Tibial nerve (tissue), 4 donors: Measurements from ENCODE around the gene DRD1. TPM values are rescaled to one million over a fixed set of nuclear protein-coding genes. Genes with fewer than 3 reads are reported as not detected.

Source experiments
- DNase-seq, 2 donors: peaks; one replicate each; pipeline ENCODE4 v3.0.0-alpha.2; 2019; ENCODE audit warnings: low spot score in 2 of 2
- H3K27ac ChIP-seq, 4 donors: fragments of 200-600 bp; sonication (generic) in 3 of 4; one replicate each; pipeline ENCODE4 v1.5.1; 2017 to 2019; ENCODE audit warnings: mild to moderate bottlenecking in 1 of 4
- H3K27me3 ChIP-seq, 2 donors: fragments of 200-600 bp; sonication (generic) in 1 of 2; one replicate each; pipeline versions ENCODE4 v1.5.1 to v1.6.0; 2017 to 2019
- H3K36me3 ChIP-seq, 3 donors: fragments of 200-600 bp; sonication (generic); one replicate each; pipeline ENCODE4 v1.5.1; 2018 to 2019
- H3K4me1 ChIP-seq, 4 donors: fragments of 200-600 bp; sonication (generic) in 3 of 4; one replicate each; pipeline ENCODE4 v1.5.1; 2017 to 2019
- H3K4me3 ChIP-seq, 4 donors: fragments of 200-600 bp; sonication (generic) in 3 of 4; one replicate each; pipeline ENCODE4 v1.5.1; 2017 to 2019; ENCODE audit warnings: mild to moderate bottlenecking in 1 of 4, moderate library complexity in 1 of 4
- H3K9me3 ChIP-seq, 4 donors: fragments of 200-600 bp; sonication (generic) in 3 of 4; one replicate each; pipeline ENCODE4 v1.5.1; 2017 to 2019
- EP300 ChIP-seq, 2 donors: sonication (generic); formaldehyde crosslinking; IDR thresholded peaks; one replicate each; pipeline ENCODE4 v1.6.1; 2017; ENCODE audit warnings: antibody characterized with exemption in 2 of 2, mild to moderate bottlenecking in 1 of 2
- POLR2A ChIP-seq, 2 donors: fragments of 450-650 bp; IDR thresholded peaks; one replicate each; pipeline ENCODE4 v1.6.1; 2017; ENCODE audit warnings: antibody characterized with exemption in 2 of 2, mild to moderate bottlenecking in 2 of 2, moderate library complexity in 2 of 2
- WGBS, 2 donors: methylation state at CpG; one replicate each; pipeline ENCODE4 v1.1.5; 2018; 5-methylcytosine and 5-hydroxymethylcytosine counted together
- total RNA-seq, 4 donors: library from RNA; depleted of rRNA; stranded (reverse); fragments of >200 nt; gene quantifications; one replicate each; pipeline ENCODE4 v1.1.0, GENCODE V29; 2016
- TF ChIP-seq, protein P1 (sequence below), 5 experiments: fragments of 200-600 bp in 3 of 5; fragments of 450-650 bp in 2 of 5; sonication (generic) in 3 of 5; IDR thresholded peaks; one replicate each; pipeline ENCODE4 v1.5.1; 2016 to 2019; ENCODE audit warnings: antibody characterized with exemption in 5 of 5, mild to moderate bottlenecking in 3 of 5, moderate library complexity in 2 of 5

Gene DRD1
- total RNA-seq, 4 donors from 2014 or later, result 0.21 TPM; not detected in 3

DNA sequence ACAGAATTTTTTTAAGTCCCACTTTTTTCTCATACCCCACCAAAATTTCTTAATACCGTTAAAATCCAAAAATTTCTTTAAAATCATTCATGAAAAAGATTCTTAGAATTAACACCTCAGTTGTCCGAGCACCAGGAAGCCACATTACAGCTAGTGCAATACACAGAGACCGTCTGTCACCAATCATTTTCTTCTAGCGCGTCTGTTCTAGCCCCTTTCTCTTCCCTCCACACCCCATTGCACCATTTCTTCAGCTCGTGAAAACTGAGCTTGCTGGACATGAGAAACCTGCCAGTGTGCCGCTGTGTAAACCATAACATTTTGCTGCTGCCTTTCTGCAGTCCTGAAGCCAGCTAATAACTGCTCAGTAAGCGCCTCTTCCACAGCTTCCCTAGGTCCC, 39.4 kb upstream of the DRD1 start:
- no peak for DNase-seq
- peaks cover 0 to 44% (median 0%) of the 10 kb centered on the region in 3 donors for H3K36me3 ChIP-seq
- TF ChIP-seq POLR2A (IDR thresholded peaks at IDR 0.05) (no peak), EP300 (IDR thresholded peaks at IDR 0.05) (no peak)
- TF ChIP-seq, protein P1, sequence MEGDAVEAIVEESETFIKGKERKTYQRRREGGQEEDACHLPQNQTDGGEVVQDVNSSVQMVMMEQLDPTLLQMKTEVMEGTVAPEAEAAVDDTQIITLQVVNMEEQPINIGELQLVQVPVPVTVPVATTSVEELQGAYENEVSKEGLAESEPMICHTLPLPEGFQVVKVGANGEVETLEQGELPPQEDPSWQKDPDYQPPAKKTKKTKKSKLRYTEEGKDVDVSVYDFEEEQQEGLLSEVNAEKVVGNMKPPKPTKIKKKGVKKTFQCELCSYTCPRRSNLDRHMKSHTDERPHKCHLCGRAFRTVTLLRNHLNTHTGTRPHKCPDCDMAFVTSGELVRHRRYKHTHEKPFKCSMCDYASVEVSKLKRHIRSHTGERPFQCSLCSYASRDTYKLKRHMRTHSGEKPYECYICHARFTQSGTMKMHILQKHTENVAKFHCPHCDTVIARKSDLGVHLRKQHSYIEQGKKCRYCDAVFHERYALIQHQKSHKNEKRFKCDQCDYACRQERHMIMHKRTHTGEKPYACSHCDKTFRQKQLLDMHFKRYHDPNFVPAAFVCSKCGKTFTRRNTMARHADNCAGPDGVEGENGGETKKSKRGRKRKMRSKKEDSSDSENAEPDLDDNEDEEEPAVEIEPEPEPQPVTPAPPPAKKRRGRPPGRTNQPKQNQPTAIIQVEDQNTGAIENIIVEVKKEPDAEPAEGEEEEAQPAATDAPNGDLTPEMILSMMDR (IDR thresholded peaks at IDR 0.05), result no peak
- no peaks in the 10 kb centered on the region for H3K27me3 ChIP-seq
- WGBS, 2 donors, result 94 to 95% methylated on average over 8 of the region's 8 CpGs
- H3K27ac ChIP-seq, result no peak overlapping the region
- H3K9me3 ChIP-seq, result no peaks in the 10 kb centered on the region
- no peak overlapping the region for H3K4me3 ChIP-seq
- peaks cover 0 to 15% (median 10%) of the 10 kb centered on the region in 4 donors for H3K4me1 ChIP-seq

DNA sequence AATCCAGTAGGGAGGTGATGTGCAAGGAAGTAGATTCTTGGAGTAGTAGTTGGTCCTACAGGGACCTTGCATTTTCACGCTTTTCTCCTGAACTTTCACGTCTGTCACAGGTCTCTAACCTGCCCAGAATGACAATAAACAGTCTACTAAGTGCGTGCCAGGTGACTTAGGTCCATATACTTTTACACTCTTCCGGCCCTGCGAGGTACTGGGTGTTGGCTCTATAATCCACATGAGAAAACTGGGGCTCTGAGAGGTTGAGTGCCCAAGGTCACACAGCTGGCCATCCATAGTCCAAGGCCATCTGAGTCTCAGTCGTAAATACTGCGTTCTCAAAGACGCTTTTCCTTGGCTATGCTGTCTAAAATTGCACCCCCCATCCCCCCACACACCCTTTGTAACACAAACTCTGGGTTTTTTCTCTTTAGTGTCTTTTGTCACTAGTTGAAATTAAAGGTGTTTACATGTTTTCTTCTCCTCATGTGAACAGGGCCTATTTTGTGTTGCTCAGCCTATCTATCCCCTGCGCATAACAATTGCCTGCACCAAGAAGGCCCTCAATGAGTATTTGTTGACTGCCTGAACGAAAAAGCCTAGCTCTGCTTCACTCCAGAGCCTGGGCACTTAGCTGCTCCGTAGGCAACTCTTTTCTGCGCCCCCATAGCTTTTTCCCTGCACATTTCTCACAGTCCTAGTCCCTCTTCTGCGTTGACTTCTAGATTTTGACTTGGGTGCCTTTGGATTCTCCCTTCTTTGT, 35.3 kb upstream of the DRD1 start:
- 34 to 37% methylated on average over 13 of the region's 13 CpGs for WGBS, 2 donors
- Histone ChIP-seq H3K4me1 (peaks cover 0 to 20% (median 12%) of the 10 kb centered on the region in 4 donors), H3K4me3 (peak overlapping the region; percentile 77 to 91 (median 85)), H3K36me3 (peaks cover 0 to 17% (median 0%) of the 10 kb centered on the region in 3 donors), H3K9me3 (no peaks in the 10 kb centered on the region), H3K27me3 (no peaks in the 10 kb centered on the region), H3K27ac (peak overlapping the region; percentile 31 to 86 (median 76))
- TF ChIP-seq EP300 (IDR thresholded peaks at IDR 0.05) (no peak), POLR2A (IDR thresholded peaks at IDR 0.05) (no peak)
- TF ChIP-seq, protein P1 (IDR thresholded peaks at IDR 0.05), result no peak
- DNase-seq, result no peak

DNA sequence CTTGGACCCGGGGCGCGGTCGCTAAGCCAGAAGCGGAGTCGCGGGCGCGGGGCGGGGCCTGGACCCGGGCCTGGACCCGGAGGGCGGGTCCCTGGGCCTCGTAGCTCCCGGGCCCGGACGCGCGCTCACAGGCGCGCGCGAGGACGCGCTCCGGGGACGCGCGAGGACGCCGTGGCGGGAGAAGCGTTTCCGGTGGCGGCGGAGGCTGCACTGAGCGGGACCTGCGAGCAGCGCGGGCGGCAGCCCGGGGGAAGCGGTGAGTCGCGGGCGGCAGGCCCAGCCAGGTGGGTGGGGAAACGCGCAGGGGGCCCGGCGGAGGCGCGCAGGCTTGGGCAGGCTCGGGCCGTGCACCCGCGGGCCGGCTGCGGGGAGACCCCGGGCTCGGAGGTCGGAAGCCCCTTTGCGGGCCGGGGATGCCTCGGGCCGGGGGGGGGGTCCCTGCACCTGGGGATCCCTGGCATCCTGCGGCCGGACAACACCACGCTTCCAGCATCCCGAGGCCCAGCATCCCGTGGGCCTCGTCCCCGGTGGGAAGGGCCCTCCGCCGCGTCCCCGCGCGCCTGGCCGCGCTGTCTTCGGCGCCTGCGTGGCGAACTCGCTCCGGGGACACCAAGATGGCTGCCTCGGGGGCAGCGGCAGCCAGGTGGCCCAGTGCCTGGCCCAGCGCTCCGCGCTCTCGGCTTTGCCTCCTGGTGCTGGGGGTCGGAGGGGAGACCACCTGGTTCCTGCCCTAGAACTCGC, 34.6 kb upstream of the DRD1 start, which contains the start of gene SFXN1:
TSS of gene SFXN1 (plus strand) at position 177 of the 741 bp plus-strand sequence. CDS start 13,544 bp downstream, outside the sequence.
- TF ChIP-seq, protein P1 (IDR thresholded peaks at IDR 0.05), result no peak
- TF ChIP-seq EP300 (IDR thresholded peaks at IDR 0.05) (peak in 1 of 2 donors; percentile 35), POLR2A (IDR thresholded peaks at IDR 0.05) (peak; percentile 37 to 46)
- DNase-seq, result peak; percentile 25 to 46
- H3K4me3 ChIP-seq, result peak within 1 kb of the TSS; percentile 77 to 91 (median 85)
- peak within 1 kb of the TSS; percentile 31 to 86 (median 76) for H3K27ac ChIP-seq
- WGBS, 2 donors, result 0 to 1% methylated on average over 13 to 46 of the region's 94 CpGs
- peaks cover 0 to 10% (median 0%) of the 10 kb centered on the region in 3 donors for H3K36me3 ChIP-seq
- no peaks in the 10 kb centered on the region for H3K9me3 ChIP-seq
- H3K27me3 ChIP-seq, result no peaks in the 10 kb centered on the region
- peaks cover 0 to 20% (median 12%) of the 10 kb centered on the region in 4 donors for H3K4me1 ChIP-seq

DNA sequence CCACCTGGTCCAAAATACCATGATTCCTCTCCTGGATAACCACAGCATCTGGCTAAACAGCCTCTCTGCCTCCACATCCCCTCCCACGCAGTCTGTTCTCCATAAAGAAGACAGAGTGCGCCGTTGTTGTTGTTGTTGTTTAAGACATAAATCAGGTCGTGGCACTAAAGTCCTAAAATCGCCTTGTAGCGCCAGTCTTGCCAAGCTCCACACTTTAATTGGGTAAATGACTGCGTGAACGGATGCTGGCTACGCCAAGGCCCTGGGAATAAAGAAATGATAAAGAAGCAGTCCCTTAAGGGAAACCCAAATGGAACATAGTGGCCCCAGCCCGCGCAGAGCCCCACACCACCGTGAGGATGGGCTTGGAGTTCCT, 34.0 kb upstream of the DRD1 start:
- Histone ChIP-seq H3K36me3 (peaks cover 0 to 5% (median 0%) of the 10 kb centered on the region in 3 donors), H3K27me3 (no peaks in the 10 kb centered on the region), H3K9me3 (no peaks in the 10 kb centered on the region), H3K27ac (peak overlapping the region in 3 of 4 donors; percentile 70 to 86 (median 82)), H3K4me3 (peak overlapping the region; percentile 77 to 91 (median 85)), H3K4me1 (peaks cover 0 to 20% (median 12%) of the 10 kb centered on the region in 4 donors)
- DNase-seq, result no peak
- TF ChIP-seq EP300 (IDR thresholded peaks at IDR 0.05) (no peak), POLR2A (IDR thresholded peaks at IDR 0.05) (no peak)
- TF ChIP-seq, protein P1 (IDR thresholded peaks at IDR 0.05), result no peak
- WGBS, 2 donors, result 3 to 5% methylated on average over 9 to 12 of the region's 12 CpGs
